K562 (cell line): ENCODE results near the gene PHF3. TPM values are rescaled to one million over a fixed set of nuclear protein-coding genes. Genes with fewer than 3 reads are reported as not detected.

Experiments
- ATAC-seq: fragments of 200-7000 bp; cut with Tn5 transposase; 3 replicates; pipeline ENCODE4 v1.9.1; 2020; ENCODE audit warnings: moderate library complexity
- BruUV-seq: library from RNA; stranded (reverse); fragments of 400-500 nt; replicated peaks from 2 replicates; lab custom pipeline; 2021; lab: Mats Ljungman, UMichigan
- CTCF ChIA-PET: fragments of 300-600 bp; formaldehyde crosslinking; extraction: SDS; loops from one replicate; lab custom pipeline; 2021; ENCODE audit warnings: low intra/inter-chr PET ratio; lab: Yijun Ruan, JAX
- POLR2A ChIA-PET: fragments of 300-600, 350-650 bp; sonication (Branson Sonifier 250); formaldehyde crosslinking; extraction: SDS; loops from one replicate; lab custom pipeline; 2021; ENCODE audit warnings: antibody characterized with exemption, inconsistent platforms; lab: Yijun Ruan, JAX
- DNase-seq, 4 experiments: peaks; one replicate each; pipeline versions ENCODE4 v3.0.0 to v3.0.0-alpha.2; 2011 to 2018; ENCODE audit warnings: low spot score in 3 of 4, mixed read lengths in 3 of 4; ENCODE audit errors: extremely low read depth in 1 of 4
- FAIRE-seq: peaks from 2 replicates; lab custom pipeline; 2011; peaks lifted over from hg19 to GRCh38; lab: Jason Lieb, UNC
- H2AFZ ChIP-seq: 2 replicates; pipeline ENCODE4 v1.6.0; 2011; ENCODE audit warnings: low read depth, low read length, control low read depth, inconsistent platforms
- H3K27ac ChIP-seq: fragments of 200-600 bp; 3 replicates; pipeline ENCODE4 v1.8.0; 2011; ENCODE audit warnings: low read depth, mild to moderate bottlenecking, control low read depth, inconsistent platforms, low read length, moderate library complexity, mixed read lengths; ENCODE audit errors: extremely low read depth
- H3K27me3 ChIP-seq, 2 experiments: fragments of 300-600 bp in 1 of 2; 2 replicates in 1 of 2; 3 replicates in 1 of 2; pipeline versions ENCODE4 v1.6.0 to v1.8.0; 2011; ENCODE audit warnings: inconsistent platforms in 2 of 2, low read length in 2 of 2, mild to moderate bottlenecking in 1 of 2, mixed read lengths in 1 of 2, moderate library complexity in 1 of 2; ENCODE audit not compliant: control insufficient read depth in 2 of 2, insufficient read depth in 2 of 2
- H3K36me3 ChIP-seq: fragments of 300-600 bp; 3 replicates; pipeline ENCODE4 v1.8.0; 2011; ENCODE audit warnings: mild to moderate bottlenecking, low read length, inconsistent platforms; ENCODE audit not compliant: control insufficient read depth, insufficient read depth
- H3K4me1 ChIP-seq, 2 experiments: fragments of 200-600 bp in 1 of 2; replicated peaks in 1 of 2; 2 replicates in 1 of 2; 3 replicates in 1 of 2; pipeline versions ENCODE4 v1.5.1 to v1.8.0; 2011; ENCODE audit warnings: inconsistent platforms in 2 of 2, low read length in 2 of 2, mild to moderate bottlenecking in 1 of 2, mixed read lengths in 1 of 2, moderate library complexity in 1 of 2; ENCODE audit not compliant: control insufficient read depth in 2 of 2, insufficient read depth in 2 of 2
- H3K4me2 ChIP-seq: 2 replicates; pipeline ENCODE4 v1.6.1; 2011; ENCODE audit warnings: low read length, control low read depth, inconsistent platforms, mixed read lengths; ENCODE audit not compliant: insufficient read depth
- H3K4me3 ChIP-seq: fragments of 200-600 bp; sonication (generic), shearing (Covaris generic); 2 replicates; pipeline ENCODE4 v1.5.1; 2016; ENCODE audit warnings: control low read depth, inconsistent platforms
- H3K79me2 ChIP-seq: fragments of 200-600 bp; 3 replicates; pipeline ENCODE4 v1.8.0; 2011; ENCODE audit warnings: low read length, inconsistent platforms; ENCODE audit not compliant: control insufficient read depth, insufficient read depth
- H3K9ac ChIP-seq, 2 experiments: 2 replicates each; pipeline versions ENCODE4 v1.6.0 to v1.6.1; 2011; ENCODE audit warnings: low read depth in 2 of 2, low read length in 2 of 2, control low read depth in 1 of 2, inconsistent platforms in 1 of 2, mild to moderate bottlenecking in 1 of 2, mixed read lengths in 1 of 2; ENCODE audit not compliant: insufficient read depth in 1 of 2
- H3K9me1 ChIP-seq: one replicate; pipeline ENCODE4 v1.6.0; 2011; ENCODE audit warnings: inconsistent platforms, mild to moderate bottlenecking, low read length, moderate library complexity; ENCODE audit not compliant: control insufficient read depth, insufficient read depth
- H3K9me3 ChIP-seq: replicated peaks from 2 replicates; pipeline ENCODE4 v1.5.1; 2011; ENCODE audit warnings: low read depth, low read length, inconsistent platforms; ENCODE audit not compliant: control insufficient read depth, insufficient read depth
- H4K20me1 ChIP-seq: replicated peaks from 2 replicates; pipeline ENCODE4 v1.6.1; 2011; ENCODE audit warnings: low read length, inconsistent platforms, mixed read lengths; ENCODE audit not compliant: control insufficient read depth, insufficient read depth
- ARID2 ChIP-seq: fragments of 450-650 bp; IDR thresholded peaks from 2 replicates; pipeline ENCODE4 v1.6.1; 2017; ENCODE audit warnings: antibody characterized with exemption, mild to moderate bottlenecking
- CBX1 ChIP-seq: sonication (generic); IDR thresholded peaks from 2 replicates; pipeline ENCODE4 v1.6.1; 2016; ENCODE audit warnings: antibody characterized with exemption, low read depth, mild to moderate bottlenecking
- FOSL1 ChIP-seq: fragments of 200-800 bp; sonication (Bioruptor generic); conservative IDR thresholded peaks from 2 replicates; pipeline ENCODE4 v1.6.1; 2016; ENCODE audit warnings: missing genetic modification characterization, missing compliant biosample characterization
- GABPB2 ChIP-seq: fragments of 250-450 bp; sonication (Bioruptor Pico); conservative IDR thresholded peaks from 2 replicates; pipeline ENCODE4 v1.5.1; 2021; ENCODE audit warnings: mild to moderate bottlenecking
- HIVEP1 ChIP-seq: fragments of 250-450 bp; sonication (Bioruptor Pico); IDR thresholded peaks from 2 replicates; pipeline ENCODE4 v1.4.0; 2020; ENCODE audit warnings: mild to moderate bottlenecking
- MAFG ChIP-seq: fragments of 450-650 bp; conservative IDR thresholded peaks from 2 replicates; pipeline ENCODE4 v1.6.1; 2016; ENCODE audit warnings: missing genetic modification characterization, missing compliant biosample characterization
- MNT ChIP-seq, 2 experiments: fragments of 450-650 bp; conservative IDR thresholded peaks; 2 replicates each; pipeline ENCODE4 v1.6.1; 2017; ENCODE audit warnings: mild to moderate bottlenecking in 2 of 2, moderate library complexity in 2 of 2
- MTA2 ChIP-seq: fragments of 450-650 bp; IDR thresholded peaks from 2 replicates; pipeline ENCODE4 v1.6.1; 2016; ENCODE audit warnings: low read depth
- RAD21 ChIP-seq, 2 experiments: fragments of 250-450 bp in 1 of 2; fragments of 450-650 bp in 1 of 2; sonication (Bioruptor Pico) in 1 of 2; formaldehyde crosslinking in 1 of 2; IDR thresholded peaks in 1 of 2; conservative IDR thresholded peaks in 1 of 2; 2 replicates each; pipeline versions ENCODE4 v1.4.0 to v1.8.0; 2020 to 2022; ENCODE audit warnings: mild to moderate bottlenecking in 2 of 2, moderate library complexity in 1 of 2
- RBM25 ChIP-seq: fragments of 200-400 bp; formaldehyde crosslinking; IDR thresholded peaks from 2 replicates; pipeline ENCODE4 v1.6.1; 2018; ENCODE audit warnings: low read length, low read depth, moderate library complexity; ENCODE audit not compliant: severe bottlenecking
- SMAD2 ChIP-seq: fragments of 150-350 bp; IDR thresholded peaks from 2 replicates; pipeline ENCODE4 v1.6.1; 2014; ENCODE audit warnings: low read depth, mild to moderate bottlenecking, low read length
- SMC3 ChIP-seq: conservative IDR thresholded peaks from 2 replicates; pipeline ENCODE4 v1.6.1; 2011; ENCODE audit warnings: low read depth, low read length, improper control_type of control experiment; ENCODE audit not compliant: insufficient read depth
- U2AF2 ChIP-seq: fragments of 200-400 bp; formaldehyde crosslinking; optimal IDR thresholded peaks from 2 replicates; pipeline ENCODE3; 2017; ENCODE audit warnings: low read depth, mild to moderate bottlenecking, low read length
- YY1 ChIP-seq, 3 experiments: IDR thresholded peaks; 2 replicates each; pipeline ENCODE4 v1.6.1; 2011; ENCODE audit warnings: low read length in 2 of 3, mild to moderate bottlenecking in 2 of 3, moderate library complexity in 2 of 3, borderline replicate concordance in 1 of 3, control low read depth in 1 of 3, low read depth in 1 of 3; ENCODE audit not compliant: insufficient read depth in 3 of 3, insufficient replicate concordance in 2 of 3, control insufficient read depth in 1 of 3, insufficient read length in 1 of 3; ENCODE audit errors: extremely low read depth in 1 of 3
- ZBTB43 ChIP-seq: sonication (generic); formaldehyde crosslinking; IDR thresholded peaks from 2 replicates; pipeline ENCODE4 v1.8.0; 2023; ENCODE audit warnings: mild to moderate bottlenecking, missing genetic modification reagents
- ZNF23 ChIP-seq: fragments of 250-450 bp; sonication (Bioruptor Pico); IDR thresholded peaks from 2 replicates; pipeline ENCODE4 v1.4.0; 2020; ENCODE audit warnings: mild to moderate bottlenecking
- ZNF280B ChIP-seq: fragments of 250-450 bp; sonication (Bioruptor Pico); IDR thresholded peaks from 2 replicates; pipeline ENCODE4 v1.5.1; 2021; ENCODE audit warnings: mild to moderate bottlenecking
- ZNF511 ChIP-seq: sonication (generic); formaldehyde crosslinking; IDR thresholded peaks from 2 replicates; pipeline ENCODE4 v1.8.0; 2022; ENCODE audit warnings: mild to moderate bottlenecking, missing genetic modification reagents
- ZNF586 ChIP-seq: fragments of 450-650 bp; formaldehyde crosslinking; conservative IDR thresholded peaks from 2 replicates; pipeline ENCODE4 v1.4.0; 2020; ENCODE audit warnings: mild to moderate bottlenecking, moderate library complexity
- ZNF830 ChIP-seq: fragments of 250-450 bp; sonication (Bioruptor Pico); IDR thresholded peaks from 2 replicates; pipeline ENCODE4 v1.5.0; 2021; ENCODE audit warnings: mild to moderate bottlenecking
- in situ Hi-C: fragments of 300-500 bp; cut with MboI; formaldehyde crosslinking; loops from 4 replicates; pipeline ENCODE4 v1.15.0; 2018; ENCODE audit warnings: inconsistent platforms, mixed read lengths
- intact Hi-C: fragments of 100-400 bp; cut with micrococcal nuclease; formaldehyde crosslinking; loops from 2 replicates; pipeline ENCODE4 v1.14.2; 2022
- polyA plus RNA-seq, 8 experiments: library from polyadenylated mRNA; depleted of rRNA in 4 of 8; stranded (reverse) in 5 of 8; unstranded in 3 of 8; fragments of >200 nt; fragmentation: Nextera tagmentation in 2 of 8; fragmentation: Illumina TruSeq in 1 of 8; extraction: Ambion mirVana in 2 of 8; extraction: Trizol in 1 of 8; gene quantifications; 2 replicates each; pipeline versions ENCODE4 v1.2.1 to v1.2.3, GENCODE V29; 2011 to 2014; ENCODE audit warnings: inconsistent platforms in 1 of 8, missing spikeins in 1 of 8
- total RNA-seq, 7 experiments: library from RNA; depleted of rRNA in 6 of 7; stranded (reverse); fragments of >200 nt in 6 of 7; fragmentation: Illumina TruSeq in 2 of 7; extraction: Trizol in 2 of 7; gene quantifications; 2 replicates each; pipeline versions ENCODE4 v1.2.1 to v1.2.3, GENCODE V29; 2011 to 2021; ENCODE audit warnings: low replicate concordance in 1 of 7

The PHF3 gene
- total and polyA plus RNA-seq, 9 of the 15 experiments (the other 6 are each of a cell fraction or from before 2014, with no cell fraction given), result 8.1 to 51.2 (median 30.9) TPM

- H3K4me3 ChIP-seq, result no peak overlapping the region
- H3K79me2 ChIP-seq, result no peaks in the 10 kb centered on the region
- ATAC-seq (no peak), FAIRE-seq (no peak), DNase-seq (no peak)
- H3K27ac ChIP-seq, result no peak overlapping the region
- no peak overlapping the region for H3K9ac ChIP-seq
- in situ Hi-C loops (no loop called here), intact Hi-C loops (no loop called here)
- no peaks in the 10 kb centered on the region for H3K4me1 ChIP-seq
- TF ChIP-seq MAFG (no peak), ZNF511 (CRISPR knock-in tag) (no peak), RAD21 (CRISPR knock-in tag; conservative IDR thresholded peaks at IDR 0.05 in 1 of 2, IDR thresholded peaks at IDR 0.05 in 1 of 2) (no peak), ARID2 (no peak), CBX1 (no peak), ZNF586 (CRISPR knock-in tag) (no peak), ZNF23 (CRISPR knock-in tag) (no peak), MTA2 (no peak), MNT (conservative IDR thresholded peaks at IDR 0.05) (no peak), ZNF280B (CRISPR knock-in tag) (no peak), ZNF830 (CRISPR knock-in tag) (no peak), ZBTB43 (CRISPR knock-in tag) (no peak), U2AF2 (no peak), SMC3 (no peak), RBM25 (no peak), HIVEP1 (CRISPR knock-in tag) (no peak), FOSL1 (tag) (no peak), SMAD2 (no peak), GABPB2 (CRISPR knock-in tag) (no peak), YY1 (IDR thresholded peaks at IDR 0.05; ENCODE audit: borderline replicate concordance in 1 of 3, control insufficient read depth in 1 of 3, extremely low read depth in 1 of 3, insufficient read depth in 3 of 3, insufficient read length in 1 of 3, insufficient replicate concordance in 2 of 3, low read depth in 1 of 3, low read length in 2 of 3) (no peak)
- ChIA-PET POLR2A (no interaction called here), CTCF (no interaction called here)
- no peaks in the 10 kb centered on the region for H4K20me1 ChIP-seq
- no peaks in the 10 kb centered on the region for H3K27me3 ChIP-seq
- no peaks in the 10 kb centered on the region for H3K9me3 ChIP-seq
- no peaks in the 10 kb centered on the region for H3K9me1 ChIP-seq
- no peak overlapping the region for H3K4me2 ChIP-seq
- no TSS peak for BruUV-seq
- H2AFZ ChIP-seq, result no peak overlapping the region
- H3K36me3 ChIP-seq, result peaks cover 43% of the 10 kb centered on the region
Observed at GRCh38 chr6:63714091-63714490, 78.5 kb downstream of the PHF3 start.
